ENCODE data around the gene TENT4A.

DNA sequence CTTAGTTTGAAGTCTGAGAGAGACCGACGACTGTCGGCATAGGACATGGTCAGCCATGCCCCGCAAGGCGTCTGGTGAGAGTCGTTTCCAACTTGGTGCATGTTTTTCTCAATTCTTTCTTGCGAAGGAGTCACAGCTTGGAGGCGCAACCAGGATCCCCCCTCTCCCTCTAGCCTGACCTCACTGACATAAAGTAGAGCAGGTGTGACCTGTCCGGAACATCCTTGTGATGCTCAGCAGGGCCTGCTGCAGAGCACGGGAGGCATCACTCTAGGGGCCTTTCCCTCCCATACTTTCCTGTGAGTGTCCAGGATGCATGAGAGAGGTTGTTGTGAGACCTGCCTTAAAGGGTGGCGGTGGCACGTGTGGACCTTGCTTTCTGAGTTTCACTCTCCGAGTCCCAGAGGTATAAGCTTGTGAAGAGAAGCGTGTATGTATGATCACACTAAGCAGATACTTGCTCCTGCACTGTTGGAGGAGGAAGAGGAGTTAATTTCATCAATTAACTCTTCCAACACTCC, 5.0 kb downstream of the TENT4A start:
- TF ChIP-seq, protein P1, sequence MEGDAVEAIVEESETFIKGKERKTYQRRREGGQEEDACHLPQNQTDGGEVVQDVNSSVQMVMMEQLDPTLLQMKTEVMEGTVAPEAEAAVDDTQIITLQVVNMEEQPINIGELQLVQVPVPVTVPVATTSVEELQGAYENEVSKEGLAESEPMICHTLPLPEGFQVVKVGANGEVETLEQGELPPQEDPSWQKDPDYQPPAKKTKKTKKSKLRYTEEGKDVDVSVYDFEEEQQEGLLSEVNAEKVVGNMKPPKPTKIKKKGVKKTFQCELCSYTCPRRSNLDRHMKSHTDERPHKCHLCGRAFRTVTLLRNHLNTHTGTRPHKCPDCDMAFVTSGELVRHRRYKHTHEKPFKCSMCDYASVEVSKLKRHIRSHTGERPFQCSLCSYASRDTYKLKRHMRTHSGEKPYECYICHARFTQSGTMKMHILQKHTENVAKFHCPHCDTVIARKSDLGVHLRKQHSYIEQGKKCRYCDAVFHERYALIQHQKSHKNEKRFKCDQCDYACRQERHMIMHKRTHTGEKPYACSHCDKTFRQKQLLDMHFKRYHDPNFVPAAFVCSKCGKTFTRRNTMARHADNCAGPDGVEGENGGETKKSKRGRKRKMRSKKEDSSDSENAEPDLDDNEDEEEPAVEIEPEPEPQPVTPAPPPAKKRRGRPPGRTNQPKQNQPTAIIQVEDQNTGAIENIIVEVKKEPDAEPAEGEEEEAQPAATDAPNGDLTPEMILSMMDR (IDR thresholded peaks at IDR 0.05; ENCODE audit: low read depth, low read length) = no peak
- TF ChIP-seq EZH2phosphoT487 (IDR thresholded peaks at IDR 0.05; ENCODE audit: low read depth) = no peak
